GM12892 (cell line): ENCODE data around the gene ACADS.

ENCODE experiments used
- DNase-seq: peaks from one replicate; pipeline ENCODE4 v3.0.0; 2011; ENCODE audit not compliant: insufficient read length
- FAIRE-seq: peaks from 2 replicates; lab custom pipeline; 2011; peaks lifted over from hg19 to GRCh38; lab: Jason Lieb, UNC
- POLR2A ChIP-seq: IDR thresholded peaks from 2 replicates; pipeline ENCODE4 v1.6.1; 2011; ENCODE audit warnings: low read depth, low read length, control low read depth
- POLR2AphosphoS5 ChIP-seq: IDR thresholded peaks from 2 replicates; pipeline ENCODE4 v1.6.1; 2011; ENCODE audit warnings: low read depth, low read length, control low read depth
- TAF1 ChIP-seq: IDR thresholded peaks from 2 replicates; pipeline ENCODE4 v1.6.1; 2011; ENCODE audit warnings: low read depth, mild to moderate bottlenecking, control low read depth, low read length, borderline replicate concordance

Gene ACADS

DNA sequence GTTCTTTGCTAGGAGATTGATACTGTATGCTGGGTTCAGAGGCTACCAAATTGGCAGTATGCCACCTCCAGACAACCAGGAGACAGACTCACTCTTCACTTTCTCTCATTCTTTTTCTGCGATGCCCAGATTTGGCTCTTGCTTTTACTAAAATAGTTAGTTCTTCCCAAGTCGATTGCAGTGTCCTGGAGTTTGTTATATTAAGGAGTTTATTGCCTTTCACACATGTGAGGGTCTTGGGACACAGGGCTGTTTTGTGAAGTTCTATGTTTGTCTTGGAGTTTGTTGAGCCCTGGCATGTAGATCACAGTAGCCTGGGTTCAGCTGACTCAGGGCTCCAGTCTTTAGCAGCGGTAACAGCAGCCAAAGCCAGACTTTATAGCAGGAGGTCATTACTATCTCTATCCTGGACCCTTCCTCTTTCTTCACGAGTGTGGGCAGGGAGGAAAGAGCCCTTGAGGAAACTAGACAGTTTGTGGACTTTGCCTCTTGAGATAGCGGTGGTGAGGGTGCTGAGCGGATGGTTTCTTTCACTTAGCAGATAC, 37.0 kb upstream of the ACADS start:
- FAIRE-seq (no peak), DNase-seq (no peak)
- no peak for TF ChIP-seq POLR2A
- no peak for TF ChIP-seq TAF1
- TF ChIP-seq POLR2AphosphoS5: no peak

DNA sequence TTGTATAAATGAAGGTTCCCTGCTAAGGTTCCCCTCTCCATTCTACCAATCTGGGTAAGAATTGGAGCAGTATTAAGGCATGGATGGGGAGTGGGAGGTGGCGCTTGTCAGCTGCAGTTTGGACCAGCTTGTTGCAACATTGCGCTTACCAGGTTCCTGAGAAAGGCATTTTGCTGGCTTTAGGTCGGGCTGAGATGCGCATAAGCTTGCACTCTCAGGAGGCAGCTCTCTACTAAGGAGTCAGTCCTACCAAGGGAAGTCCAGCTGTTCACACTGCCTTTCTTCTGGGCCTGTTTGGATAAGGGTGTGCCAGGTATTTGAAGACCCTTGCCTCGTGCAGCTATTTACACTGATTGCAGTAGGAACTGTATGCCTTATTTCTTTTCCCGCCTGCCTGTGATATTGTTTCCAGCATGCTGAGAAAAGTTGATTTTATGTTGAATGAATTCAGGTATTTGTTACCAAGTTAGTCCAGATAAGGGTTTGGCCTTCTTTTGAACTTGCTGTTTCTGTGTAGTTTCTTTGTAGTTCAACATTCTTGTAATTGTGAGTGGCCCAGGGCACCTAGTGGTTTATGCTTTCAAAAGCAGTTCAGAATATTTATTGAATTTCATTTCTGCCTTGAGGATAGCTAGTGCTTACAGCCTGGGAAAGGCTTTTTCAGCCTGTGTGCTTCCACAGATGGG, 36.1 kb upstream of the ACADS start:
- DNase-seq: no peak
- no peak for FAIRE-seq
- TF ChIP-seq POLR2AphosphoS5 (no peak), TAF1 (no peak), POLR2A (no peak)

DNA sequence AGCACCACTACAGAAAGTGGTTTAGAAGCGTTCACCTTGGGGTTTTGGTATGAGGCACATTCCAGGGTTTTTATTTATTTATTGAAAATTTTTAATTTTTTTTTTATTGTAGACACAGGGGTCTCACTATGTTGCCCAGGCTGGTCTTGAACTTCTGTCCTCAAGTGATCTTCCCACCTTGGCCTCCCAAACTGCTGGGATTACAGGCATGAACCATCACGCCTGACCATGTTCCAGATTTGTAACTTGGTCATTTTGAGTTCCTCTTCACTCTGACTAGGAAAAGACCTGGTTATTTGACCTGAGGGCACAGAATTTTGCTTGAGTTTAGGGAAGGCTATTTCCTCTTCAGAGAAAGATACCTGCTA, 35.6 kb upstream of the ACADS start:
- FAIRE-seq: no peak
- TF ChIP-seq POLR2A (no peak), TAF1 (no peak), POLR2AphosphoS5 (no peak)

DNA sequence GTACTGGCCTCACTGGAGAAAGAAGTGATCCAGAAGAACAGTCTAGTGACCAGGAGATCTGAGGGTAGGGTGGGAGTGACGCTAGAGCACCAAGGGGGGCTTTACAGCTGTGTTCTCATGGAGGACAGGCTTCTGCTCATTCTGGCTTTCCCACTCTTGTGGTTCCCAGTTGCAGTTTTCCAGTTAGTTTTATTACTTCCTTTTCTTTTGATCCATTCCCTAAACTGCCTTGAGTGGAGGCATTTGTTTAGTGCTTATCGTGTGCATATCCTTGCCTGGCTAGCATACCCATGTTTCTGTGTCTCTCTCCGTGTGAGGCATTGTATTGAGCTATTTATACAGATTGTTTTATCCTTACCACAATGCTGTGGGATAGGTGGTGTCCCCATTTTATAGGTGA, 34.6 kb upstream of the ACADS start:
- no peak for DNase-seq
- no peak for FAIRE-seq
- TF ChIP-seq POLR2AphosphoS5: no peak
- TF ChIP-seq TAF1: no peak
- no peak for TF ChIP-seq POLR2A

More for the DNA sequence above, 35.6 kb upstream of the ACADS start:
- no peak for DNase-seq

DNA sequence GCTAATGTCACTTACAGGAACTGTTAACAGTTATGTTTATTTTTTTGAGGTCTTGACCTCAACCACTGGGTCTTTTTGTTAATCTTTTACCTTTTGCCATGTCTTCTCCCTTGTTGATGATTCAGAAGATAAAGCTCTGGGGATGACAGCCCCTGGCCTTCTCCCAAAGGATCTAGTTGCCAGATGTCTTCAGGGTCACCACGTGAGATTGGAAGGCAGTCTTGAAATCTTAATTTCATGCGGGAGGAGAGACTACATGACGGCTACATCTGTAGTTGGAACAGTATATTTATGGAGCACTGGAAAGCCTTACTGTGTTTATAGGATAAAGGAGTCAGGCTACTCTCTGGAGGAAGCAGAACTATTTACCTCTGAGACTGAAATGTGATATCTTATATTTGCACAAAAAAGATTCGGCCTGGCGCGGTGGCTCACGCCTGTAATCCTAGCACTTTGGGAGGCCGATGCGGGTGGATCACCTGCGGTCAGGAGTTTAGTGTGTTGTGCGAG, 33.0 kb upstream of the ACADS start:
- FAIRE-seq: no peak
- TF ChIP-seq POLR2A: no peak
- TF ChIP-seq TAF1: no peak
- no peak for TF ChIP-seq POLR2AphosphoS5
- DNase-seq: no peak

DNA sequence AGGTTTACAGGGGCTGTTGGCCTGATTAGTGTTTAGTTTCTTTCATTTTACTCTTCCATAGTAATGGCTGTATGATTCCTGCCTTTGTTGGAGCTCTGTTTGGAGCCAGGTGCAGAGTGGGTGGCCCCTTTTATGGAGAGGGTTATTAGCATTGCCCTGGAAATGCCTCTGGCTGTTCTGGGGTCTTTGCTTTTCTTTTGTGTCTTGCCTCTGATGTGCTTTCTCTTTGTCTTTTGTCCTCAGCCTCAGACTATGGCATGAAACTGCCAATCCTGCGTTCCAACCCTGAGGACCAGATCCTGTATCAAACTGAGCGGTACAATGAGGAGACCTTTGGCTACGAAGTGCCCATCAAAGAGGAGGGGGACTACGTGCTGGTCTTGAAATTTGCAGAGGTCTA, 31.8 kb upstream of the ACADS start:
- no peak for TF ChIP-seq POLR2A
- no peak for TF ChIP-seq POLR2AphosphoS5
- TF ChIP-seq TAF1: no peak
- FAIRE-seq (no peak), DNase-seq (no peak)

DNA sequence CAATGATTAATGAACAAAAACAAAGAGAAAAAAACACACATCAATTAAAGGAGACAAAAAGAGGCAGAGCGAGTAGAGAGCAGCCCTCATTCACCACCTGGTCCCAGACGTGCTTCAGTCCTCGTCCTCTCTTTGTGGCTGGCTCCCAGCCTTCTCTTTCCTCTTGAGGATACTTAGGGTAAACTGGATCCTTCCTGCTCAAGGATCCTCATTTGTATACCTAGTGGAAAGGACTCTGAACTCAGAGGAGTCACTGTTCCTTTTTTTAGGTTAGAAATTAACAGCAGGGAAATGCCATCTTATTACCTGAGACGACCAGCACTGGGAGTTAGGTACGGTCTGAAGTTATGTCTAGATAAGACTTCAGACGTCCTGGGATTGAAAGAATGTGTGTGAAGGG, 29.0 kb upstream of the ACADS start:
- no peak for FAIRE-seq
- no peak for TF ChIP-seq POLR2A
- no peak for TF ChIP-seq TAF1
- no peak for DNase-seq

DNA sequence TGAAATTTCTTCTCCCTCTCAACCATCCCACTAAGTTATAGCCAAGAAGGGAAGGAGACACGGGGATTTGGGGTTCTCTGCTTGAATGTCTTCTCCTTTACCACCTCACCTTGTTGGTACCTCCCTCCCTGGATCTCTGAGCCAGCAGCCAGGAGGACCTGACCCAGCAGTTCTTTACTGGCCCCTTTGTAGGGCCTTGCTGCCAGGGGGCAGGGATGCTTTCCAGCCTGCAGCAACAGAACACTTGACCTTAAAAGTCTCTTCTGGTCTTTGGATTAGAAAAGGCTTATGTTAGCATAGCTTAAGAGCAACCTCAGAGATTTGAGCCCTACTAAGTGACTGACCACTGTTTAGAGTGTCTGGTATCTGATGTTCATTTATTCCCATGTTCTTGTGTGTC, 28.3 kb upstream of the ACADS start:
- no peak for DNase-seq
- no peak for FAIRE-seq
- TF ChIP-seq POLR2A: no peak
- no peak for TF ChIP-seq TAF1
- TF ChIP-seq POLR2AphosphoS5: no peak

DNA sequence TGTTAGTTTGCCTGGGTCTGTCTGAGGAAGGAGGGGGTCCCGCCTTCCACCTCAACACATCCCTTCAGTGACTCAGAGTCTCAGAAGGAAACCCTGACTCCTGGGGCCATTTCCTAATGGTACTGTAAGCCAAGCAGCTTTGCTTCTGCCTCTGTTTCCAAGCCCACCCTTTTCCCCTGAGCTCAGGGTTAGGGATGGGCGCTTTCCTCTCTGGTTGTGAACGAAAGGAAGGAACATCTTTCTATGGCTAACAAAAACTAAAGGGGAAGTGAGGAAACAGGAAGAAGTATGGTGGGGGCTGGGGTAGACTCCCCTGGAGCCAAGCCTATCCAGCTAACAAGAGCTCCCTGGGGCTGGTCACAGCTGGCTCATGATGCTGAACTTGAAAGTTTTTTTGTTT, 27.0 kb upstream of the ACADS start:
- TF ChIP-seq POLR2AphosphoS5 (no peak), TAF1 (no peak), POLR2A (no peak)
- no peak for DNase-seq
- FAIRE-seq: no peak

DNA sequence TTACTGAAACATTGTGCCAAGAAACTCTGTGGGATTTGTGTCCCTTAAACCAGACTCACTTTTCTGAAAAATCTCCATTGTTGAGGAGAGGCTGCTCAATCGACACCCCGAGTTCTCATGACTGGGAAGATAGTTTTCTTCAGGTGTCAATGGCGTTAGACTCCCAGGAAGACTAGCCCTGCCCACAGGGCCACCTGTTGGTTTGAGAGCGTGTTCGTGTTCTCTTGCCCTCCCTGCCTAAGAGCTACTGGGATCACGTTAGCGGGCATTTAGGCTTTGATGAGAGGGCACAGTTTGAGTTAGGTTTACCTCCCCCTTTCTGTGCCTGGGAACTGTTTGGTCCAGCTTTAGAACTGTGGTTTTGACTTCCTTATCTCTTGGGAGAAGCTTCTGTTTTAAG, 26.1 kb upstream of the ACADS start:
- FAIRE-seq (no peak), DNase-seq (no peak)

DNA sequence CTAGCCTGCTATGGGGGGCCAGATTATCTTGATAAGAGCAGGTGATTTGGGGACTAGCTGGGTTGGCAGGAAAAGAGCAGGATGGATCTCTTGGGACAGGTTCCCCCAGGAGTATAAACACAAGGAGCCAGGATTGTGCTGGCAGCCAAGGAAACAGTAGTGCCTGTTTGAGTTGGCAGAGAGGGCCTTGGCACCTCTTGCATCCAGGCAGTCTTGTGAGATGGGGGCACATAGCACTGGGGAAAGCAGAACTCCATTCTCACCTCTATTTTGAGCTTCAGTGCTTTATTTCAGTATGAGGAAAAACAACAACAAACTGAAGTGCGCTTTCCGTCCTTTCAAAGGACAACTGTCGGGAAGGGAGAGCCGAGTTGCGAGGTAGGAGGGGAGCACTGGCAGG, 24.7 kb upstream of the ACADS start:
- TF ChIP-seq POLR2AphosphoS5: no peak
- no peak for TF ChIP-seq POLR2A
- TF ChIP-seq TAF1: no peak
- FAIRE-seq (no peak), DNase-seq (no peak)

More for the DNA sequence above, 26.1 kb upstream of the ACADS start:
- TF ChIP-seq POLR2AphosphoS5 (no peak), TAF1 (no peak), POLR2A (no peak)

DNA sequence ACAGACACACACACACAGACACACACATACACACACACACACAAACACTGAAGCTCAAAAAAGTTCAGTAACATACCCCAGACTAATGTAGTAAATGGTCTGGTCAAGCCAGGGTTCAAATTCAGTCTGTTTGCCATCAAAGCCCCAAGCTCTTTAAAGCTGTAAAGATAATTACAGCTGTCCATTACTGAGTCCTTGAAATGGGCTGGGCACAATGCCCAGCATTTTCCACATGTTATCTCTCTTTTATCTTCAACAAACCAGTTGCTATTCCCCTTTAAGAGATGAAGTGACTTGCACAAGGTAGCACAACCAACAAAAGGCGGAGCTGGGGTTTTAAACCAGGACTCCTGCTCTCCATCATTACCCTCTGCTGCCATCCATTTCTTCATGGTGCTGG, 23.0 kb upstream of the ACADS start:
- no peak for TF ChIP-seq POLR2AphosphoS5
- no peak for TF ChIP-seq TAF1
- no peak for TF ChIP-seq POLR2A

DNA sequence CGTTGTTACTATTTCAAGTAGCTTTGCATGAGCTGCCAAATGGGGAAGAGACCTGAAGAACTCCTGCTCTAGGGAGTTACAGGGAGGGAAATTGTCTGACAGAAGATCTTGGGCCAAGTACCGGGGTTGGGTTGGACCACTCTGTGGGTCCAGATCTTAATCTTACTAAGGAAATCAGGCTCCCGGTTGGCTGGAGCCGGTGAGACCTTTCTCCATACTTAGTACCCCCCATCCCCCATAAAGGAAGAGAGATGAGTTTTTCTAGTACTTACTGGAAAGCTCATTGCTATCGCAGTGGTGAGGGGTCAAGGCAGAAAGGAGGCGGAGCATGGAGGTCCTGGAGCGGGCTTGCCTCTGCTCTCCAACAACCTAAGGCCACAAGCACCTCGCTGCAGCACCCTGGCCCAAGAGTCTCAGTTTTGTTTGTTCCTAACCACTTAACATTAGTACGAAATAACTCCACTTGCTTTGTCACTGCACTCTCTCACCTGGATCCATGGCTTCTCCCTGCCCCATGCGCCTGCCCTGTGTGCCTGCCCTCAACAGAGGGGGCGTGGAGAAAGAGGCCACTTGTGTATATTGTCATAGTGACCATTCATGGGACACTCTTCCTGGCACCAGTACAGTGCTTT, 22.2 kb upstream of the ACADS start:
- TF ChIP-seq POLR2AphosphoS5: no peak
- TF ChIP-seq TAF1: no peak
- no peak for TF ChIP-seq POLR2A
- DNase-seq (no peak), FAIRE-seq (no peak)

More for the DNA sequence above, 23.0 kb upstream of the ACADS start:
- FAIRE-seq (no peak), DNase-seq (no peak)
